ENCODE results near the gene FSHR. TPM values are rescaled to one million over a fixed set of nuclear protein-coding genes. Genes with fewer than 3 reads are reported as not detected.

The FSHR gene
- polyA plus RNA-seq, 1 donor (not counting 4 experiments of a cell fraction or from before 2014, with no cell fraction given), result not detected

GRCh38 chr2:49192036-49192435, 37.7 kb upstream of the FSHR start:
- no peaks in the 10 kb centered on the region for H3K9me1 ChIP-seq (ENCODE audit: control insufficient read depth, extremely low read depth, insufficient read depth, low read length)
- no peaks in the 10 kb centered on the region for H3K36me3 ChIP-seq (ENCODE audit: control insufficient read depth in 2 of 2, extremely low read depth in 1 of 2, insufficient read depth in 2 of 2, low read length in 2 of 2)
- no peak overlapping the region for H3K4me3 ChIP-seq (ENCODE audit: control insufficient read depth in 2 of 3, extremely low read depth in 1 of 3, insufficient read depth in 2 of 3, low read depth in 1 of 3, low read length in 3 of 3)
- no peaks in the 10 kb centered on the region for H3K4me1 ChIP-seq (ENCODE audit: control insufficient read depth, extremely low read depth, insufficient read depth, low read length)
- TF ChIP-seq CTCF (optimal IDR thresholded peaks at IDR 0.05 in 1 of 3, IDR thresholded peaks at IDR 0.05 in 1 of 3, conservative IDR thresholded peaks at IDR 0.05 in 1 of 3; ENCODE audit: extremely low read depth in 1 of 3, insufficient read depth in 2 of 3, low read length in 3 of 3), result no peak
- no peak for TF ChIP-seq EZH2 (IDR thresholded peaks at IDR 0.05; ENCODE audit: low read length)
- no peak for FAIRE-seq
- H3K9ac ChIP-seq (ENCODE audit: control insufficient read depth, extremely low read depth, insufficient read depth, low read length), result no peak overlapping the region
- no peak for DNase-seq (ENCODE audit: low read depth, low spot score)
- H2AFZ ChIP-seq (ENCODE audit: control insufficient read depth, low read length), result no peak overlapping the region
- no peaks in the 10 kb centered on the region for H3K27me3 ChIP-seq (ENCODE audit: control insufficient read depth, extremely low read depth, insufficient read depth, low read length)
- no peaks in the 10 kb centered on the region for H3K79me2 ChIP-seq (ENCODE audit: control insufficient read depth, insufficient read depth, low read length)
- dilution Hi-C loops (cut with MboI; ENCODE audit: extremely low pct_ligation_motif_present, low sequenced_read_pairs), result no loop called here
- H3K4me2 ChIP-seq (ENCODE audit: control insufficient read depth, extremely low read depth, insufficient read depth, low read depth, low read length), result no peak overlapping the region
- H3K9me3 ChIP-seq (ENCODE audit: control insufficient read depth, low read depth, low read length), result no peaks in the 10 kb centered on the region
- H4K20me1 ChIP-seq (ENCODE audit: control insufficient read depth, extremely low read depth, insufficient read depth, low read length), result no peaks in the 10 kb centered on the region
- no peak overlapping the region for H3K27ac ChIP-seq (ENCODE audit: control insufficient read depth, insufficient read depth, low read length)

GRCh38 chr2:49189512-49190225, 35.4 kb upstream of the FSHR start:
- dilution Hi-C loops (cut with MboI; ENCODE audit: extremely low pct_ligation_motif_present, low sequenced_read_pairs), result no loop called here
- TF ChIP-seq CTCF (optimal IDR thresholded peaks at IDR 0.05 in 1 of 3, IDR thresholded peaks at IDR 0.05 in 1 of 3, conservative IDR thresholded peaks at IDR 0.05 in 1 of 3; ENCODE audit: extremely low read depth in 1 of 3, insufficient read depth in 2 of 3, low read length in 3 of 3) (no peak), EZH2 (IDR thresholded peaks at IDR 0.05; ENCODE audit: low read length) (no peak)
- no peaks in the 10 kb centered on the region for H3K9me3 ChIP-seq (ENCODE audit: control insufficient read depth, low read depth, low read length)
- FAIRE-seq, result no peak
- no peaks in the 10 kb centered on the region for H4K20me1 ChIP-seq (ENCODE audit: control insufficient read depth, extremely low read depth, insufficient read depth, low read length)
- H3K27ac ChIP-seq (ENCODE audit: control insufficient read depth, insufficient read depth, low read length), result no peak overlapping the region
- H3K27me3 ChIP-seq (ENCODE audit: control insufficient read depth, extremely low read depth, insufficient read depth, low read length), result no peaks in the 10 kb centered on the region
- H3K4me3 ChIP-seq (ENCODE audit: control insufficient read depth in 2 of 3, extremely low read depth in 1 of 3, insufficient read depth in 2 of 3, low read depth in 1 of 3, low read length in 3 of 3), result no peak overlapping the region
- H2AFZ ChIP-seq (ENCODE audit: control insufficient read depth, low read length), result no peak overlapping the region
- no peaks in the 10 kb centered on the region for H3K79me2 ChIP-seq (ENCODE audit: control insufficient read depth, insufficient read depth, low read length)
- H3K4me2 ChIP-seq (ENCODE audit: control insufficient read depth, extremely low read depth, insufficient read depth, low read depth, low read length), result no peak overlapping the region
- no peaks in the 10 kb centered on the region for H3K4me1 ChIP-seq (ENCODE audit: control insufficient read depth, extremely low read depth, insufficient read depth, low read length)
- no peak overlapping the region for H3K9ac ChIP-seq (ENCODE audit: control insufficient read depth, extremely low read depth, insufficient read depth, low read length)
- DNase-seq (ENCODE audit: low read depth, low spot score), result no peak
- H3K36me3 ChIP-seq (ENCODE audit: control insufficient read depth in 2 of 2, extremely low read depth in 1 of 2, insufficient read depth in 2 of 2, low read length in 2 of 2), result no peaks in the 10 kb centered on the region
- no peaks in the 10 kb centered on the region for H3K9me1 ChIP-seq (ENCODE audit: control insufficient read depth, extremely low read depth, insufficient read depth, low read length)
